NCI-H2029 treated with DMSO at 0.1 percent for 48 hours (cell line): ENCODE data around the gene GCK.

ENCODE experiments used
- DNase-seq: peaks from one replicate; lab custom pipeline; 2025; lab: John Stamatoyannopoulos, UW

The GCK gene

DNA sequence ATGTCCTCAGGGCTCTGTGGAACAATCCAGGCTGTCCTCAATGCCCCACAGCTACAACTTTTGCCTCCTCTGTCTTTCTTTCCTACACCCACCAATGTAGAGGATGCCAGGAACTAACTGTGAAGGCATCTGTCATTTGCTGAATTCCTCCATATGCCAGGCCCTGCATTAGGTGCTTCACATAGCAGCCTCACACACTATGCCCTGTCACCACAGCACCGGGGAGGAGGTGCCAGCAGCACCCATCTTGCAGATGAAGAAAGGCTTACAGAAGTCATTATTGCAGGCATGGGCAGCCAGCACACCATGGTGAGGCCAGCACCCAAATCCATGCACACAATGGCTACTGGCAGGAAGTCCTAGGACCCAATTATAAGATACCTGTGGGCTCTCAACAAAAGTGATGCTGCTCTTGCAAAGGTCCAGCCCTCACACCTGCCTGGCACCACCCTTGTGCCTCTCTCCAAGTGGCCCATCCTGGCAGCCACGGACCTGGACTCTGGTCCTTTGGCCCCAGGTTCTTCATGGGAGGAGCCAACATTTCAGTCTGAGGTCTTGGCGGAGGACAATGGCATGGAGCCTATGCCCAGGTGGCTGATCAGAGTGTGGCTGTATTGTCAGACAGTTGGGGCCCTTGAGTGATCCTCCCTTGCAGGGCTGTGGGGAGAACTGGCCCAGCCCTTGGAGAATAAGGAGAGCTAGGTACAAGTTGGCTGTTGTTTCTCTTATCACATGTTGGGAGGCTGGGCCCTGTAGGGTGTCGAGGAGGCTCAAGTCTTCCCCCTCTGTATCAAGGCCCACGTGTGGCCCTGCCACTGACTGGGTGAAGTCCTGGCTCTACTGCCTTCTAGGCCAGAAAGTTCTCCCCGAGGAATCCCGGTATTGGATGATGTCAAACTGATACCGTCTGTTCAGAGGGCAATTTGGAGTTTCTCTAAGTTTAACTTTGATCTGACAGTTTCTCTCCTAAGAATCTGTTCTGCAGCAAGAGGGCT lies 33.8 kb downstream of the GCK start:
- DNase-seq, result no peak

DNA sequence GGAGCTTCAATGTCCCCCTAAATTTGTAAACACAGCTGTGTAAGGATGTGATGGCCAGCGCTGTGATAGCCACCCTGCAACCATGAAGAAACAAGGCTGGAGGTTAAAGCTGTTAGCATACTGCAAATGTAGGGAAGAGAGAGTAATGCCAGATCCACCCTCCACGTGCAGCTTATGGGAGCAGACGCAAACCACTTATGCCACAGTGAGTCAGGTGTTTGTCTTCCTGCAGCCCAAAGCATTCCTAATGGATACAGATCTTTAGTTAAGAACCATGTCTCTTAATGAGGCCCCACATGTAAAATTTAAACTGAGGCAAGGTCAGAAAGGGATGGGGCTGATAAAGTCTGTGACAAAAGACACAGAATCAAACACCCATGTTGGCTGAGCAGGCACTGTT lies 34.5 kb downstream of the GCK start:
- no peak for DNase-seq

DNA sequence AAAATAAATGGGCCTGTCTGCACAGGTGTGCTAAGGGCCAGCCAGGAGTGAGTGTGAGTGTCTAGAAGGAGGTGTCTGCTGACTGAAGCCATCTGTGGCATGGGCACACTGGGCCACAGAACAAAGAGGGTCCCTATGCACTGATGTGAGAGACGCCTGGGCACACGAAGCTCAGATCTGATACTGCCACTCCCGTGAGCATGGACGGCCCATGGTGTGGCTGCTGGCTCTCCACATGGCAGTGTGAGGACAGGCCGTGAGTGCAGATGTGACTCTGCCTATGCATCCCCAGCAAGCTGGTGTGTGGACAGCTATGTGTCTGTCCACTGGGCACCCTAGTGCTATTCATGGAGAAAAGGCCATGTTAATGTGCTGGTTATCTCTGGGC lies 35.3 kb downstream of the GCK start:
- DNase-seq, result no peak

DNA sequence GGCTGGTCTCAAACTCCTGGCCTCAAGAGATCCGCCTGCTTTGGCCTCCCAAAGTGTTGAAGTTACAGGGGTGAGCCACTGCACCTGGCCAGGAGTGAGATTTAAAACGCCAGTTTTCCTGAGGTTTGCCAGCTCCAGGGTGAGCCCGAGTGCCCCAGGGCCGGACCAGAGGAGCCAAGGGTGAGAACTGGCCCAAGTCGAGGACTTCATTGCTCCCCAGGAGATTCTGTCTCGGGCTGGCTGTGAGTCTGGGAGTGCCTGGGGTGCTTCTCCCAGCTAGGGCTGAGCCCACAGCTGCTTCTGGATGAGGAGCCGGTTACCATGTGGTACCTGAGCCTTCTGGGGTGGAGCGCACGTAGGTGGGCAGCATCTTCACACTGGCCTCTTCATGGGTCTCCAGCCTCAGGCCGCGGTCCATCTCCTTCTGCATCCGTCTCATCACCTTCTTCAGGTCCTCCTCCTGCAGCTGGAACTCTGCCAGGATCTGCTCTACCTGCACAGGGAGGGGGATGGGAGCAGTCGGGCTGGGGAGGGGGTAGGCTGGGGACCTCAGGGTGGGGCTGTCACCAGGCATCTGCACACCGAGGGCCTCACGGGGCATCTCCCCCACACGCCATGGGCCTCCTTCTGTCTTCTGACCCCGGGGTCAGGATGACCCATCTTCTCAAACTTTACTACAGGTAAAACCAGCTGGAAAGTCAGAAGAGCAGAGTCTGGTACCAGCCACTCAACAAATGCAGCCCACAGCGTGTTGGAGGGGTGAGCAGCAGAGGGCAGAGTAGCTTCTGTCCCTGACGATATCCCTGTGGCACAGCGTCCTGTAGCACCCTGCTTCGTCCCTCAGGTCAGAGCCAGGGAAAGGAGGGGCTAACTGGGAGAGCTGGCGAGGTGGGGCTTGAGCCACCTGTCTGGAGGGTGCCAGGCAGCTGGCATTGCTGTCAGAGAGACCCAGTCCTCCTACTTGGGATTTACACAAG lies 36.0 kb downstream of the GCK start:
- DNase-seq, result no peak

DNA sequence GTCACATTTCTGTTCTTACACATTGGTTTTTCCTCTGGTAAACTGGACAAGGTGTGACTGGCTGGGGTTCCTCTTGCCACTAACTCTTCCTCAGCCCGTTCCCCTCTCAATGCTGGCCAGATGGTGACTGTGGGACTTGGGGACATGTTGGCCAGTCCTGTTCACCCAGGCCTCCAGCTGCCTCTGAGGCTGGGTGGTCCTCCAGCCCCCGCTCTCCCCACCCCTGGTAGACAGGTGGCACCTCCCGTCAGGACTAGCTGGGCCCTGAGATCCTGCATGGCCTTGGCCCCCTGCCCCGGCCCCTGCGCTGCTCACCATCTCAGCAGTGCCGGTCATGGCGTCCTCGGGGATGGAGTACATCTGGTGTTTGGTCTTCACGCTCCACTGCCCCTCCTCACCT lies 37.3 kb downstream of the GCK start:
- DNase-seq, result no peak

DNA sequence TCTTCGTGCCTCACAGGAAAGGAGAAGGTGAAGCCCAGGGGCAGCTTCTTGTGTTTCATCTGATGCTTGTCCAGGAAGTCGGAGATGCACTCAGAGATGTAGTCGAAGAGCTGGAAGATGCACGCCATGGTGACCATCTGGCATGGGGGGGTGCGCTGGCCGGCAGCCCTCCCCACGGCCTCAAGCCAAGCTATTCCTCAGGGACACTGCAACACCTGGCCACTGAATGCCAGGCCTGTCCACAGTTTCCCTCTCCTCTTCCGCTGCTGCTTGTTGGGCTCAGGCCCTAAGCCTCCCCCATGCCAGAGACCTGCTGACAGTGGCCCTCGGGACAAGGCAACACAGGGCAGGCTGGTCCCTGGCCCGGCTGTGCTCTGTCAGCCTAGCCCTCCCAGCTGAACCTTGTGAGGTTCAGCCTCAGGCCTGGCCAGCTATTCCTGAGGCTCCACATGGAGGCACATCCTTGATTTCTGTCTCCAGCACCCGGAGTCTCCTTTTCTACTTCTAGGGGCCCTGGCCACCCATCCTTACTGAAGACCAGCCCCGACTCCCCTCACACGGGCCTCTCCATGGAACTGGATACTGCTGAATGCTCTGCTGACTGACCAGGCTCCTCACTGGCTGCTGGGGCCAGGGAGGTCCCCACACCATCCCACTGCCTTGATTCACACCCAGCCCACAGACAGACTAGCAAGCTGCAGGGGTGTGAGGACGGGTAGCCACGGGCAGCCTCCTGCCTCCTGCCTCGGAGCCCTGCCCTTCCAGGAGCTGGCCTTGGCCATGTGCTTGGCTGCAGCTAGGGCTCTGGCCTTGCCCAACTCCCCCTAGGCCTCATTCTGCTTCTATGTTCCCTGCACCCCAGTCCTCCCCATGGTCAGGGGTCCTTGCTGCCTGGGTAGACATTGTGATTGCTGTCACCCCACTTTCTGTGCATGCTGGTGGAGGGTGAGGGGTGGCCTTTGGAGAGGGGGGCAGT lies 38.0 kb downstream of the GCK start:
- DNase-seq, result no peak

DNA sequence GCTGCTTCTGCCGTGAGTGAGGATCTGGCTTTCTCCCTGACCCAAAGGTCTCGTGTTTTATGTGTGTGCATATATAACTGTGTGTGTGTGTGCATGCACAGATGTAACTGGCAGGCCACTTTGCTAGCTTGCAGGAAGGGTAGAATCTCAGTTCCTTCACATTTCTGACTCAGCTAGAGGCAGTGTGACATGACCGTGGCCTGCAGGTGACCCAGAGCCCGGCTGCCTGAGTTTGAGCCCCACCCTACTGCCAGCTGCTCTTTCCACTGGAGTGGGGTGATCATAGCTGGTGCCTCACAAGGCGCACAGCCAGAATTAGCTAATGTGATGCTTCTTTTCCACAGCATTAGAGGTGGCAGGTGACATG lies 38.8 kb downstream of the GCK start:
- no peak for DNase-seq

DNA sequence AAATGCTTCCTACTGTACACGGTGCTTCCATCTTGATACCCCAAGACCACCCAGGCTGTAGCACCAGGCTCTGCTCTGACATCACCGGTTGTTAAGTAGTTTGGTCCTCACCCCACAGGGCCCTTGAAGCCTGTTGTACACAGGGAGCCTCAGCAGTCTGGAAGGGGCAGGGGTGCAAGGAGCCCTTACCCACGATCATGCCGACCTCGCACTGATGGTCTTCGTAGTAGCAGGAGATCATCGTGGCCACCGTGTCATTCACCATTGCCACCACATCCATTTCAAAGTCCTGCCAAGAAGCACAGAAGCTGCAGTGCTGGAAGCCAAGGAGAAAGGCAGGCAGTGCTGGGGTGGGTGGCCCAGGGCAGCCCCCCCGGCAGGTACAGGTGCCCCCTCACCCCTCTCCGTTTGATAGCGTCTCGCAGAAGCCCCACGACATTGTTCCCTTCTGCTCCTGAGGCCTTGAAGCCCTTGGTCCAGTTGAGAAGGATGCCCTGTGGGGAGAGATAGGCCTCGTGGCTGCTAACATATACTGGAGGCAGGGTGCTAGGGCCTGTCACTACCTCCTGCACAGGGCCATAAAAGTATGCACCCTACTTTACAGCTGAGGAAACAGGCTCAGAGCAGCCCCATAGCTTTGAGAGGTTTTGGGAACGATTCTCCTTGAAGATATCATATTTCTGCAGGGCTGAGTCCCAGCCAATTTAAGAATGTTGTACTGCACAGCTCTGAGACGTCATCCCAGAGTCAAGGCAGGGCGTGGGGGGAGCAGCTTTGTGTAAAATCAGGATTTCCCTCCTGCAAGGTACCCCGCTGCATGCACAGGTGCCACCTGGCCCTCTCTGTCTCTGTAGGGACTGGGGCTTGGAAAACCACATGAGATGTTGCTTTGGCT lies 39.4 kb downstream of the GCK start:
- no peak for DNase-seq

DNA sequence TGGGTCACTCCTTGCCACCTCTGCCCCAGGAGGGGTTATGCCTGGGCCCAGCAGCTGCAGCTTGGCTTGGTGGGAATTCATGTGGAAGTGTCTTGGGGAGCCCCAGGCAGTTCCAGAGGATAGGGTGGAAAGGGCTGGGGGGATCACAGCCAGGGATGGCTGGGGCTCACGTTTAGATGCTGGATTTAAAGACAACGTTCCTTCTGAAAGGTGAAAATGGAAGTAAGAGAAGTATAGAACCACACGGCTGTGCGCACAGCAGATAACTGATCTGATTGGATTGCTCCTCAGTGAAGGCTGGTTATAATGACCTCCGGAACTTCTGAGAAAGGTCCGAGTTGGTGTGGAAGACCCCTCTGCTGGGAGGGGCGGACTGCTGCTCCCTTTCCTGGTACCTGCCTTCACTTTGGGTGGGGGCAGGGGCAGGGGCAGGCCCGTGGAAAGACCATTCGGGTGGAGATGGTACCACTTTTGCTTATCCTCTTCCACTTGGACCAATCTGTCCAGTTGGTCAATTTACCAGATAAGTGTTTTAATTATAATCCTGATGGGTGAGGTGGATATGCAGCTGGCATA lies 40.2 kb downstream of the GCK start:
- no peak for DNase-seq

DNA sequence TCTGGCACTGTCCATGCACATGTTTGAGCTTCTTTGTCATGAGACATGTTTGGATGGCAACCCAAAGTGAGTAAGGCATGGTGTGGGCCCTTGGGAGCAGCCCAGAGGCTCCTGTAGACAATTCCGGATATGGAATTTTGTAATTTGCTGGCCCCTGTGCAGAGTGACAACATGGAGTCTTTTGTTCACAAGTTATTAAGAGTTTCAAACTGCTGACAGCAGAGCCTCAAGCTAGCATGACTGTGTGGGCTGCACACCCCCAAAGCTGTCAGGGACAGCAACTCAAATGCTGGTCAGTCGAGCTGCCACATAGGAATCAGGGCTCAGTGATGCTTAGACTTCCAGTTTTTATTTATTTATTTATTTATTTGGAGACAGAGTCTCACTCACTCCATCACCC lies 41.1 kb downstream of the GCK start:
- DNase-seq, result no peak

DNA sequence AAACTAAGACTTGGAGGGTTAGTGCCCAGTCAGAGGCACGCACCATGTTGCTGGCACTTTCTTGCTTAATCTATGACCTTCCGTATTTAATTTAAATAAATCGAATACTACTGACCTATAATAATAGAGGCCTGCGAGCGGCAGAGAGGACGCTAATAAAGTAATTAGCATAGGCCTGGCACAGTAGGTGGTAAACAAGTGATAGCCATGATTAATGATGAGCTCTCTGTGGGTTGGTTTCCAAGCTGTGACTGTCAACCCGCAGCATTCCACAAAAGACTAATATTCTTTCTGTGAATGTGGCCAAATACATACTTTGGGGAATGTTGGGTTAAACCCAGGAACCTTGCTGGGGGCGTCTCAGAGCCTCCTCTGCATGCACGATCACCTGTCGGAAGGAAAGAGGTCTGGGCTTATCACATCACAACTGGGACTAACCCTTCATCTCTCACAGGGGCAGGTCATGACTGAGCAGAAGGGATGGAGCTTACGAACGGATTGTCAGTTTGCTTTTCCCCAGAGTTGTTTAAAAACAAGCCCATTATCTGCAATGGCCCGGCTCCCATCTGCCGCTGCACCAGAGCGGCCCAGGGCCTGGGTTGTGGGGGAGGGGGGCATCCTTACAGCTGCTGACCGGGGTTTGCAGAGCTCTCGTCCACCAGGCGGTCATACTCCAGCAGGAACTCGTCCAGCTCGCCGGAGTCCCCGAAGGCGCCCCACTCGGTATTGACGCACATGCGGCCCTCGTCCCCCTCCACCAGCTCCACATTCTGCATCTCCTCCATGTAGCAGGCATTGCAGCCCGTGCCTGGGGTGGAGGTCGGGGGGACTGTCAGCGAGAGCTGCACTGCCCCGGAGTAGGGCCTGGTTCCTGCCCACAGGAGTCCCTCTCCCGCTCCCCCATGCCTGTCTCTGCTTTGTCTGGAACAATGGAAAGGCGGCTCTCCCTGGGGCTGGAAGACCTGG lies 41.9 kb downstream of the GCK start:
- DNase-seq, result no peak

DNA sequence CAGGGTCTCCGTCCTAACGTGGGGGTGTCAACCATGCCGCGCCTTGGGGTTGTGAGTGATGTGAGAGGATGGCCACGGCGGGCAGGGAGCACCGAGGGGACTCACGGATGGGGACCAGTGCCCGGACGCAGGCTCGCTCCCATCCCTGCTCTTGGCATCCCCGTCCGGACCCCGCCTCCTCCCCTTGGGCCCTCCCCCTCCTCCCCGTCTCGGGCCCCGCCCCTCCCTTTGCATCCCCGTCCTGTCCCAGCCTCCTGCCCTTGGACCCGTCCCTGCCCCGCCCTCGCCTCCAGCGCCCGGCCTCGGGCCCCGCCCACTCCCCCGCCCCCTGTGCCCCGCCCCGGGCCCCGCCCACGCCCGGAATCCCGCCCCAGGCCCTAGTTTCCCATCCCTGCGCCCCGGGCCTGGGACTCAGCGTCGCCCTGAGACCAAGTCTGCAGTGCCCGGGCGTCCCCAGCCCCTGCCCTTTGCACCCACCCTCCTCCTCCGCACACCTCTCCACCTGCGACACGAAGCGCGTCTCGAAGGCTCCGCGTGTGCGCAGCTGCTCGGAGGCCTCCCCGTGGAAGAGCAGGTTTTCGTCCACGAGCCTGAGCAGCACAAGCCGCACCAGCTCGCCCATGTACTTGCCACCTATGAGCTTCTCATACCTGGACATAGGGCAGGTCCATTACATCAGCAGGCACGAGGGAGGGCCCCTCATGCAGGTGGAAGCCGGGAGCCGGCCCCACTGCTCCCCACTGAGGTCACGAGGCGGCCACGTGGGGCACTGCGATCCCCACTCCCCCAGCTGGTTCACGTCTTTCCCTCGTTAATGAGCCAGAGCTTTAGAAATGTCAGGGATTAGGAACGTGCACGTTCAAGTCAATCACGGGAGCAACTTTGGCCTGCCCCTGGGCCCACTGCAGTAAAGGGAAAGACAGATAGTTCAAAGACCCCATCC lies 43.0 kb downstream of the GCK start:
- no peak for DNase-seq

DNA sequence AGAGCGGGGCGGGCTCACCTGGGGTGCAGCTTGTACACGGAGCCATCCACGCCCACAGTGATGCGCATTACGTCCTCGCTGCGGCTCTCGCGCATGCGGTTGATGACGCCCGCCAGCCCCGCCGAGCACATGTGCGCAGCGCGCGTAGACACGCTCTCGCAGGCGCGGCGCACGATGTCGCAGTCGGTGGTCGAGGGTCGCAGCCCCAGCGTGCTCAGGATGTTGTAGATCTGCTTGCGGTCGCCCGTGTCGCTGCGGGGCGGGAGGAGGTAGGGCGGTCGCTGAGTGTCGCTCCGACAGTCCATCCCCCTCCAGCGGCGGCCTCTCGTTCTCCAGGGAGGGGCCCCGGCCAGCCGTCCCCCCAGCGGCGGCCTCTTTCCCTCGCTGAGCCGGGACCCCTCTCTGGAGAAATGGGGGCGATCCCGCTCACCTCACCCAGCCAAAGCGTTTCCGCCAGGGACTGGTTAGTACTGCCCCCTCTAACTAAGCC lies 43.7 kb downstream of the GCK start:
- no peak for DNase-seq

DNA sequence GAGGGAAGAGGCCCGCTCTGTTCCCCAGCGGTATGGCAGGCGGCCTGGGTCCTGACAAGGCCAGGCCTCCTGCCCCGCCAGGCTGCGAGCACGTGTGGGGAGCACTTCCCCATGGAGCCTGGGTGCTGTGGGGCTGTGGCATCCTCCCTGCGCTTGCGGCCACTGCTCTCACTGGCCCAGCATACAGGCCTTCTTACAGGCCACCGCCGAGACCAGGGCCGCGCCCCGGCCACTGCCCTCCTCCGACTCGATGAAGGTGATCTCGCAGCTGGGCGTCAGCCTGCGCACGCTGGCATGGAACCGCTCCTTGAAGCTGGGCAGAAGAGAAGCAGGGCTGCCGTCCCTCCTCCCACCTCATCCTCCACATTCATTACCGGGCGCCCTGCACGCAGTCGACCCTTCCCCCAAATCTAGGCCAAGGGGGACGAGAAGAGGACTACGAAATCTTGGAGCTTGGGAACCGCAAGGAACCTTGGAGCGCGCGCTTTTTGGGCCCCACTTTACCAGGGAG lies 44.2 kb downstream of the GCK start:
- no peak for DNase-seq

DNA sequence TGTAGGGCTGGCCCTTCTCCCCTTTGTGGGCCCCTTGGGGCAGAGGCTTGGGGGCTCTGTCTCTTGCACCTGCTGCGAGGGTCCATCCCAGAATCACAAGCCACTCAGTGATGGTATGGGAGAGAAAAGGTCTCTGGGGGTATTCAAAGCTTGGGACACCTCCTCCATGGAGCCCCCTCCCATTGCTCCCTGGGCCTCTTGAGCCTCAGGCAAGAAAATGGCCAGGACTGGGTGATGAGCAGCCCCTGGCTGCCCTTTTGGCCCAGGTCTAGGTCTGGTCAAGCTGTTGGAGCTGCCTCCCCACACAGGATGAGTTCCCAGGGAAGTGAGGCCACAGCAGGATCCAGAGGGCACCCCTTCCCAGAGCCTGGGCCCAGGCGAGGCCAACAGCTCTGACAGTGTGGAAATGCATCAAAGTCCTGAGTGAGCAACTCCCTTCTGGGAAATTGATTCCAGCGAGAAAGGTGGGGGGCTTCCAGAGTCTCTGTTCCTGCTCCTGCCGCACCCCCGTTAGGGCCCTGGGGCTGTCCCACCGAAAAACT lies 44.7 kb downstream of the GCK start:
- DNase-seq, result no peak

DNA sequence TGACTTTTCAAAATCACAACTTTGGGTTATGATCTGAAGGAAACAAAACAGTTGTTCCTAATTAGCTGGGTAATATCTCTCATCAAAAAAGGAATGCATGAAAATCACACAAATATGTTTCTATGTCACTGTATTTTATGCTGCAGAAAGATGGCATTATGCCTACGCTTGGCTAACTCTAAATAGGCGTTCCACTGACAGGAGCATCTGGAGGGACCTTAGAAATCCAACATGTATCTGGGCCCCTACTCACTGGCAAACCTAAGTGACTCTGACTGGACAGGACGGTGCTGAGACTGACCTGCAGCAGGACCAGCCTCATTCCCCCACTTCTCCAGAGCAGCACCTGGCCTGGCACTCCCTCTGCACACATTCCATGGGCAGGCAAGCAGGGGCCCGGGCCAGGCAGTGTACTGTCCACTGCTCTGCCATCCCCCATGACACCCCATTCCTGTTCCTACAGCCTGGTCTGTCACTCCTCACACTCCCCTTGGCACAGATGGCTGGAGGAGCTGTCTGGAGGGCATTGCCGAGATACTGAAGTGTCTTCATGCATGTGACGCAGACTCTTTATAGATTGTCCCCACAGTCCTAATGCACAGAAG lies 45.5 kb downstream of the GCK start:
- DNase-seq, result no peak

DNA sequence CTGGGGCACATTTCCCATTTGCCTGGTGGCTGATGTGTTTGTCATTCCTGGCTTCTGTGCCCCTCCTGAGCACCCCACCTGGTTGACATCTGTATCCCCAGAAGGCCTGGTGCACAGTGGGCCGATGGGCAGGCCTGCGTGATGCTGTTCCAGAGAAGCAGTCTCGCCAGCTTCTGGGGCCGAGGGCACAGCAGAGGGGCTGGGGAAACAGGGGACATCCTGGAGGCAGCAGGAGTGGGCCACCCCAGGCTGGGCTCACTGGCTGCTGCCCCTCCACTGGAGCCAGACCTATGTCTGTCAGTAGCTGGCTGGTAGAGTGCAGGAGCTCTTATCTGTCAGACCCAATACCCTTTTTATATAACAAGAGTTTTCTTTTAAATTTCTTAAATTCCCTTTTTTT lies 47.2 kb downstream of the GCK start:
- no peak for DNase-seq
